ENCODE measurements around the gene NPLOC4. TPM values are rescaled to one million over a fixed set of nuclear protein-coding genes. Genes with fewer than 3 reads are reported as not detected.

Gene NPLOC4
- total RNA-seq, 1 experiment from 2014 or later: 146 TPM

- peaks cover 57% of the 10 kb centered on the region for H3K36me3 Mint-ChIP-seq (ENCODE audit: insufficient read depth, unreplicated experiment)
- H3K27me3 Mint-ChIP-seq (ENCODE audit: unreplicated experiment): no peaks in the 10 kb centered on the region
- CTCF ChIA-PET: interaction anchor here (0.6 kb wide), 1 partner anchor 25 kb away, joined by 4 read pairs; no protein-coding TSS in a partner anchor
- no peak for DNase-seq
- intact Hi-C loops (cut with micrococcal nuclease; ENCODE audit: unreplicated experiment): no loop called here
- BruUV-seq (replicated peaks): no TSS peak
- TF ChIP-seq CTCF (IDR thresholded peaks at IDR 0.05; ENCODE audit: unreplicated experiment): no peak
- peaks cover 39% of the 10 kb centered on the region for H3K4me1 Mint-ChIP-seq (ENCODE audit: low read depth, unreplicated experiment)
- H3K4me3 Mint-ChIP-seq (ENCODE audit: low read depth, unreplicated experiment): no peak overlapping the region
- no peak overlapping the region for H3K27ac Mint-ChIP-seq (ENCODE audit: unreplicated experiment)
- no peaks in the 10 kb centered on the region for H3K9me3 Mint-ChIP-seq (ENCODE audit: low read depth, unreplicated experiment)
Measured at GRCh38 chr17:81570964-81571363, 65.9 kb downstream of the NPLOC4 start.

- CTCF ChIA-PET: interaction anchor here (0.5 kb wide), 1 partner anchor 347 kb away, joined by 7 read pairs; the partner anchor contains the start of gene CEP131
- Mint-ChIP-seq H3K27me3 (ENCODE audit: unreplicated experiment) (no peaks in the 10 kb centered on the region), H3K4me3 (ENCODE audit: low read depth, unreplicated experiment) (no peak overlapping the region), H3K9me3 (ENCODE audit: low read depth, unreplicated experiment) (no peaks in the 10 kb centered on the region), H3K27ac (ENCODE audit: unreplicated experiment) (no peak overlapping the region), H3K4me1 (ENCODE audit: low read depth, unreplicated experiment) (peaks cover 35% of the 10 kb centered on the region), H3K36me3 (ENCODE audit: insufficient read depth, unreplicated experiment) (peaks cover 56% of the 10 kb centered on the region)
- no peak for DNase-seq
- intact Hi-C loops (cut with micrococcal nuclease; ENCODE audit: unreplicated experiment): no loop called here
- BruUV-seq (replicated peaks): no TSS peak
- TF ChIP-seq CTCF (IDR thresholded peaks at IDR 0.05; ENCODE audit: unreplicated experiment): no peak
Measured at GRCh38 chr17:81569986-81570514, 66.9 kb downstream of the NPLOC4 start.

- Mint-ChIP-seq H3K36me3 (ENCODE audit: insufficient read depth, unreplicated experiment) (peaks cover 59% of the 10 kb centered on the region), H3K9me3 (ENCODE audit: low read depth, unreplicated experiment) (no peaks in the 10 kb centered on the region), H3K27ac (ENCODE audit: unreplicated experiment) (no peak overlapping the region), H3K27me3 (ENCODE audit: unreplicated experiment) (no peaks in the 10 kb centered on the region), H3K4me1 (ENCODE audit: low read depth, unreplicated experiment) (peaks cover 35% of the 10 kb centered on the region), H3K4me3 (ENCODE audit: low read depth, unreplicated experiment) (no peak overlapping the region)
- CTCF ChIA-PET: no interaction called here
- DNase-seq: no peak
- no TSS peak for BruUV-seq (replicated peaks)
- intact Hi-C loops (cut with micrococcal nuclease; ENCODE audit: unreplicated experiment): no loop called here
- no peak for TF ChIP-seq CTCF (IDR thresholded peaks at IDR 0.05; ENCODE audit: unreplicated experiment)
Measured at GRCh38 chr17:81568416-81568815, 68.5 kb downstream of the NPLOC4 start.

- H3K36me3 Mint-ChIP-seq (ENCODE audit: insufficient read depth, unreplicated experiment): peaks cover 69% of the 10 kb centered on the region
- CTCF ChIA-PET: interaction anchor here (1.3 to 1.8 kb wide), 2 partner anchors 10 to 34 kb away, joined by 4 to 9 read pairs; no protein-coding TSS in a partner anchor
- DNase-seq: no peak
- intact Hi-C loops (cut with micrococcal nuclease; ENCODE audit: unreplicated experiment): no loop called here
- no TSS peak for BruUV-seq (replicated peaks)
- peak overlapping the region; percentile 57 for H3K27ac Mint-ChIP-seq (ENCODE audit: unreplicated experiment)
- no peak for TF ChIP-seq CTCF (IDR thresholded peaks at IDR 0.05; ENCODE audit: unreplicated experiment)
- no peaks in the 10 kb centered on the region for H3K9me3 Mint-ChIP-seq (ENCODE audit: low read depth, unreplicated experiment)
- peaks cover 35% of the 10 kb centered on the region for H3K4me1 Mint-ChIP-seq (ENCODE audit: low read depth, unreplicated experiment)
- peak overlapping the region; percentile 56 for H3K4me3 Mint-ChIP-seq (ENCODE audit: low read depth, unreplicated experiment)
- H3K27me3 Mint-ChIP-seq (ENCODE audit: unreplicated experiment): no peaks in the 10 kb centered on the region
Measured at GRCh38 chr17:81567191-81567590, 69.7 kb downstream of the NPLOC4 start.
